ENCODE data around the gene DGUOK.

The DGUOK gene

DNA sequence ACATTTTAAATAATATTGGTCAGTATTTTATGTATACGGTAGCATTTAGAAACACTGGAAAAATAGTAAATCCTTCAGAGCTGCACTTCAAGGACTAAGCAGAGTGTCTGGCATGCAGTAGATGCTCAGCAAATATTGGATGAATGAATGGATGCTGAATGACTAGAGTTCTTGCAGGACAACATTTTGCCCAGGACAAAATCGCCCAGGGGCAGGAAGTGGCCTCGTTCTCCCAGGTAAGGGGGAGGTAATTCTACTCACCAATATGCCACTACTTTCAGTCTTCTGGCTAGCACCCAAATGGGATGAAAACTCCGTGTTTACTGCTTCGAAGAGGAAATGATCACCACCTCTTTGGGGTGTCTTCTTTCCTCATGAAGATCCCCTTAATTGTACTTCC is 4.0 kb upstream of the DGUOK start:
- TF ChIP-seq, protein P1, sequence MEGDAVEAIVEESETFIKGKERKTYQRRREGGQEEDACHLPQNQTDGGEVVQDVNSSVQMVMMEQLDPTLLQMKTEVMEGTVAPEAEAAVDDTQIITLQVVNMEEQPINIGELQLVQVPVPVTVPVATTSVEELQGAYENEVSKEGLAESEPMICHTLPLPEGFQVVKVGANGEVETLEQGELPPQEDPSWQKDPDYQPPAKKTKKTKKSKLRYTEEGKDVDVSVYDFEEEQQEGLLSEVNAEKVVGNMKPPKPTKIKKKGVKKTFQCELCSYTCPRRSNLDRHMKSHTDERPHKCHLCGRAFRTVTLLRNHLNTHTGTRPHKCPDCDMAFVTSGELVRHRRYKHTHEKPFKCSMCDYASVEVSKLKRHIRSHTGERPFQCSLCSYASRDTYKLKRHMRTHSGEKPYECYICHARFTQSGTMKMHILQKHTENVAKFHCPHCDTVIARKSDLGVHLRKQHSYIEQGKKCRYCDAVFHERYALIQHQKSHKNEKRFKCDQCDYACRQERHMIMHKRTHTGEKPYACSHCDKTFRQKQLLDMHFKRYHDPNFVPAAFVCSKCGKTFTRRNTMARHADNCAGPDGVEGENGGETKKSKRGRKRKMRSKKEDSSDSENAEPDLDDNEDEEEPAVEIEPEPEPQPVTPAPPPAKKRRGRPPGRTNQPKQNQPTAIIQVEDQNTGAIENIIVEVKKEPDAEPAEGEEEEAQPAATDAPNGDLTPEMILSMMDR (conservative IDR thresholded peaks at IDR 0.05; ENCODE audit: low read length) = no peak
- H3K4me3 ChIP-seq (ENCODE audit: low read length) = no peak overlapping the region
- DNase-seq (ENCODE audit: low read depth) = no peak

DNA sequence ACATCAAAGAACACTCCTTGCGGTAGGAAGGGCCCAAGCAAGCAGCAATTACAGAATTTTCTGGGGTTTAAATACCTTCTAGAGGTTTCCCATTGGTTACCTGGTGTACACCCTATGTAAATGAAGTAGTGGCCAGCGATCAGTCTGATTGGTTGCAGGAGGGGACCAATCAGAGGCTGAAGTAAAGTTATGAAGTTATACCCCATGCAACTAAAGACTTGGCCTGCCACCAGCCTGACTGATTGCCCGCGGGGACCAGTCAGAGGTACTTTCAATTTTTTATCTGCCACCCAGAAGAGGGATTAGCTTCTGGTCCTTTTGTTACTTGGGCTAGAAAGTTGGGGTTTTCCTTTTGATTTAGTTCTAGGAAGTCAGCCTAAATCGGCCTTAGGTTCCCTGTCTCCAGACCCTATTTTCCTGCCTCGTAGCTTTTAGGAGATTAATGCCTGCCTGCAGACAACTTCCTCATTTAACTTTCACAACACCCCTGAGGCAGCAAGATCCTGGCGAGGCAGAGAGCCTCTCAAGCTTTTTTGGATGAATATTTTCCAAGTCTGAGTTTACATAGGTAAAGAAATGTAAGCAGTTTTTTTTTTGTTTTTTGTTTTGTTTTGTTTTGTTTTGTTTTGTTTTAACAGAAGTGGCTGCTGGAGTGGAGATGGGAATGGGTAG is 1.5 kb upstream of the DGUOK start:
- TF ChIP-seq, protein P1 (conservative IDR thresholded peaks at IDR 0.05; ENCODE audit: low read length) = no peak
- DNase-seq (ENCODE audit: low read depth) = no peak
- H3K4me3 ChIP-seq (ENCODE audit: low read length) = no peak overlapping the region

DNA sequence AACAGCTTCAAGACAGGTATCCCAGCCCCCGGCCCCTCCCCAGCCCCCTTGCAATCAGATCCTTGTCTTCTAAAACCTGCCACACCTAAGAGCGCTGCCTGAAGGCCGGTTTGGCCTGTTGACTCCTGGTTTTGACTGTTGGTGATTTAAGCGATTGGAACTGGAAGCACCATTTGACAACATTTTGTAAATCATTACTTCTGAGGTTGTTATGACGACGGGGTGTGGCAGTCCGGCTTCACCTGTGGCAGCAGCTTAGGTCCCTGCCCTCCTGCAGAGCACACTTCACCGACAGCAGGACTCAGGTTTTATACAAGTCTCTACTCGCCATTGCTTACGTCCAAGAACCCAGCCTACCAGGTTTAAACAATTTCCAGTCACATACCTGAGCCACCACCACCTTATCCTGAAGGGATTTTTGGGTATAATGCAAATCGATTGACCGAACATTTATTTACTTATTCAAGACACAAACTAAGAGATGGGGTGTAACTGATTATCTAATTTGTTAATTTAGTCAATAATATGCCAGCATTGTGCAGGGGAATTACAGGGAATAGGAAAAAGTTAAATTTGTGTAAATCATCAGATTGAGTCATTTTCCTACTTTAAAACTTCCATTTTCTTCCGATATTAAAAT is 707 bp upstream of the DGUOK start:
- no peak for DNase-seq (ENCODE audit: low read depth)
- TF ChIP-seq, protein P1 (conservative IDR thresholded peaks at IDR 0.05; ENCODE audit: low read length) = no peak
- peak overlapping the region; percentile 90 for H3K4me3 ChIP-seq (ENCODE audit: low read length)

DNA sequence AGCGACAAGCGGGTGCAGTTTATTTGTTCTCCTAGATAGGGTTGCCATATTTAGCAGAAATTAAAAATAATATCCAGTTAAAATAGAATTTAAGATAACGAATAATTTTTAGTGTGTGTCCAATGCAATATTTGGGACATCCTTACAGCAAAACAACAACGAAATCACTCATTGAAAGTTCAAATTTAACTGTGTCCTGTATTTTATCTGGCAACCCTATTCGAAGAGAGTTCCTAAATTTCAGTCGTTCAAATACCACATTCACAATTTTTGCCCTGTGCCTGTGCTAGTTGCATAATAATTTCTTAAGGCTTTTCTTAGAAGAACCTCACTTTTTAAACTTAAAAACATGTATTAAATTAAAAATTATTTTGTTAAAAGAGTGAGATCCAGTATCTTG is 664 bp downstream of the DGUOK start:
- H3K4me3 ChIP-seq (ENCODE audit: low read length) = peak overlapping the region; percentile 90
- TF ChIP-seq, protein P1 (conservative IDR thresholded peaks at IDR 0.05; ENCODE audit: low read length) = no peak

DNA sequence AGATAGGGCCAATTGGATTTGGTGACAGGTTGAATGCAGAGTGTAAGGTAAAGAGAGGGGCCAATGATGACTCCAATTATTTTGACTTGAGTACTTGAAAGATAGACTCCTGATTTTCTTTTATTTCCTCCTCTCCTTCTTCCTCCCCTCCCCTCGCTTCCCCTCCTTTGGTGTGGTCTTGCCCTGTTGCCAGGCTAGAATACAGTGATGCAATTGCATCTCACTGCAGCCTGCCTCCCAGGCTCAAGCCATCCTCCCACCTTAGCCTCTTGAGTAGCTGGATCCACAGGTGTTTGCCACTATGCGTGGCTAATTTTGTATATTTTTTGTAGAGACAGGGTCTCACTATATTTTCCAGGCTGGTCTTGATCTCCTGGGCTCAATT is 2.3 kb downstream of the DGUOK start:
- TF ChIP-seq, protein P1 (conservative IDR thresholded peaks at IDR 0.05; ENCODE audit: low read length) = no peak
- H3K4me3 ChIP-seq (ENCODE audit: low read length) = no peak overlapping the region
- no peak for DNase-seq (ENCODE audit: low read depth)

More for the DNA sequence above, 664 bp downstream of the DGUOK start:
- no peak for DNase-seq (ENCODE audit: low read depth)

DNA sequence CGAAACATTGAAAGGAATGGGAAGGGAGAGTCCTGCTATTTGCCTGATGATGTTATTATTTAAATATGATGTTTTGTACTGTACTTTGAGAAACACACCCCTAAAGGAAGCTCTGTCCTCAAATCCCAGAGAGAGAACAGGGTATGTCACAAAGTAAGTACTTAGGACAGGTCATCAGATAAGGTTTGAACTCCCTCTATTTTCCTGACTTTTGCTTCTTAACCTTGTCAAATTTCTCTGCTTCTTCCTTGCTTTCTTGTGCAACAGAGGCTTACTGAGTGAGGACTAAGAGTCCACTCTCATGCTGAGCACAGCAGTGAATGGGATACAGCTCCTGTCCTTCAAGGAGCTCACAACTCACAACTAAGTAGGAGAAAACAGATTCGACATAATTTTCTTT is 3.7 kb downstream of the DGUOK start:
- H3K4me3 ChIP-seq (ENCODE audit: low read length) = no peak overlapping the region
- TF ChIP-seq, protein P1 (conservative IDR thresholded peaks at IDR 0.05; ENCODE audit: low read length) = no peak
- no peak for DNase-seq (ENCODE audit: low read depth)
